GM23248 (cell line): Measurements from ENCODE around the gene SLC12A9.

Experiments
- EZH2 ChIP-seq: fragments of 200-600 bp; sonication (generic); IDR thresholded peaks from 2 replicates; pipeline ENCODE4 v1.6.1; 2018; ENCODE audit warnings: antibody characterized with exemption, mild to moderate bottlenecking; ENCODE audit not compliant: insufficient read depth, poor library complexity, severe bottlenecking
- EZH2phosphoT487 ChIP-seq: fragments of 200-600 bp; sonication (generic); IDR thresholded peaks from 2 replicates; pipeline ENCODE4 v1.6.1; 2018; ENCODE audit warnings: antibody characterized with exemption, moderate library complexity, mild to moderate bottlenecking, low read depth; ENCODE audit not compliant: insufficient read depth

DNA sequence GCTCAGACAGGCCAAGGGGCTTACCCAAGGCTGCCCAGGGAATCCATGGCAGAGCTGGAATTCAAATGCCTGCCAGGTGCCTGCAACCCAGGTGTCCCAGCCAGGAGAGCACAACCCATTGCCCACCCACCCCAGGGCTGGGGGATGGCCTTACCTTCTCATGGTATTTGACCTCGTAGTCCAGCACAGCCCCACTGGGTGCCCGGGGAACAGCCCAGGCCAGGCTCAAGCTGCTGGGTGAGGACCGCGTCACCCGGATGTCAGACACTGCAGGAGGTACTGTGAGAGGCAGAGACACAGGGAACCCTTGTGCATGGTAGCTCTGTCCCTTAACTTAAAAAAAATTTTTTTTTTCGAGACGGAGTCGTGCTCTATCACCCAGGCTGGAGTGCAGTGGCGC is 34.1 kb upstream of the SLC12A9 start:
- no peak for TF ChIP-seq EZH2phosphoT487
- TF ChIP-seq EZH2: no peak
